Measurements from ENCODE around the gene ZDHHC11.
"Not testable (repeated sequence)": the region's sequence is repeated elsewhere in the genome, so short reads cannot be mapped to it uniquely, and the experiment has no call there.

Gene ZDHHC11

GRCh38 chr5:774304-774703 is 76.5 kb downstream of the ZDHHC11 start:
- not testable (repeated sequence) for DNase-seq

GRCh38 chr5:773517-774264 is 77.1 kb downstream of the ZDHHC11 start:
- no peak for DNase-seq

- DNase-seq = not testable (repeated sequence)
These were observed 77.9 kb downstream of the ZDHHC11 start for GRCh38 chr5:772931-773330.

- not testable (repeated sequence) for DNase-seq
These were observed 78.3 kb downstream of the ZDHHC11 start for GRCh38 chr5:772547-772890.

GRCh38 chr5:771841-772546 is 78.8 kb downstream of the ZDHHC11 start:
- not testable (repeated sequence) for DNase-seq

- DNase-seq = not testable (repeated sequence)
These were observed 79.6 kb downstream of the ZDHHC11 start for GRCh38 chr5:771087-771781.

GRCh38 chr5:770585-770984 is 80.2 kb downstream of the ZDHHC11 start:
- DNase-seq = not testable (repeated sequence)

- DNase-seq = not testable (repeated sequence)
These were observed 81.2 kb downstream of the ZDHHC11 start for GRCh38 chr5:769485-770145.

- no peak for DNase-seq
These were observed 83.9 kb downstream of the ZDHHC11 start for GRCh38 chr5:766666-767431.

- DNase-seq = no peak
These were observed 84.7 kb downstream of the ZDHHC11 start for GRCh38 chr5:765948-766631.

GRCh38 chr5:763998-764781 is 86.6 kb downstream of the ZDHHC11 start:
- no peak for DNase-seq

GRCh38 chr5:763397-763796 is 87.4 kb downstream of the ZDHHC11 start:
- no peak for DNase-seq

GRCh38 chr5:762996-763395 is 87.8 kb downstream of the ZDHHC11 start:
- not testable (repeated sequence) for DNase-seq

GRCh38 chr5:761854-762710 is 88.7 kb downstream of the ZDHHC11 start:
- peak; percentile 76 for DNase-seq

GRCh38 chr5:761059-761771 is 89.6 kb downstream of the ZDHHC11 start:
- no peak for DNase-seq

GRCh38 chr5:760363-761058 is 90.3 kb downstream of the ZDHHC11 start:
- DNase-seq = no peak

GRCh38 chr5:759781-760362 is 90.9 kb downstream of the ZDHHC11 start:
- no peak for DNase-seq

- no peak for DNase-seq
These were observed 91.6 kb downstream of the ZDHHC11 start for GRCh38 chr5:759111-759751.
